Tibial nerve (tissue), 4 donors: ENCODE measurements around the gene ZNF219. TPM values are rescaled to one million over a fixed set of nuclear protein-coding genes. Genes with fewer than 3 reads are reported as not detected.
A peak's percentile ranks its signal among the peaks of the same experiment; 100 is the strongest.

ENCODE experiments used
- DNase-seq, 2 donors: peaks; one replicate each; pipeline ENCODE4 v3.0.0-alpha.2; 2019; ENCODE audit warnings: low spot score in 2 of 2
- H3K27ac ChIP-seq, 4 donors: fragments of 200-600 bp; sonication (generic) in 3 of 4; one replicate each; pipeline ENCODE4 v1.5.1; 2017 to 2019; ENCODE audit warnings: mild to moderate bottlenecking in 1 of 4
- H3K27me3 ChIP-seq, 2 donors: fragments of 200-600 bp; sonication (generic) in 1 of 2; one replicate each; pipeline versions ENCODE4 v1.5.1 to v1.6.0; 2017 to 2019
- H3K36me3 ChIP-seq, 3 donors: fragments of 200-600 bp; sonication (generic); one replicate each; pipeline ENCODE4 v1.5.1; 2018 to 2019
- H3K4me1 ChIP-seq, 4 donors: fragments of 200-600 bp; sonication (generic) in 3 of 4; one replicate each; pipeline ENCODE4 v1.5.1; 2017 to 2019
- H3K4me3 ChIP-seq, 4 donors: fragments of 200-600 bp; sonication (generic) in 3 of 4; one replicate each; pipeline ENCODE4 v1.5.1; 2017 to 2019; ENCODE audit warnings: mild to moderate bottlenecking in 1 of 4, moderate library complexity in 1 of 4
- H3K9me3 ChIP-seq, 4 donors: fragments of 200-600 bp; sonication (generic) in 3 of 4; one replicate each; pipeline ENCODE4 v1.5.1; 2017 to 2019
- CTCF ChIP-seq, 5 experiments: fragments of 200-600 bp in 3 of 5; fragments of 450-650 bp in 2 of 5; sonication (generic) in 3 of 5; IDR thresholded peaks; one replicate each; pipeline ENCODE4 v1.5.1; 2016 to 2019; ENCODE audit warnings: antibody characterized with exemption in 5 of 5, mild to moderate bottlenecking in 3 of 5, moderate library complexity in 2 of 5
- EP300 ChIP-seq, 2 donors: sonication (generic); formaldehyde crosslinking; IDR thresholded peaks; one replicate each; pipeline ENCODE4 v1.6.1; 2017; ENCODE audit warnings: antibody characterized with exemption in 2 of 2, mild to moderate bottlenecking in 1 of 2
- POLR2A ChIP-seq, 2 donors: fragments of 450-650 bp; IDR thresholded peaks; one replicate each; pipeline ENCODE4 v1.6.1; 2017; ENCODE audit warnings: antibody characterized with exemption in 2 of 2, mild to moderate bottlenecking in 2 of 2, moderate library complexity in 2 of 2
- WGBS, 2 donors: methylation state at CpG; one replicate each; pipeline ENCODE4 v1.1.5; 2018; 5-methylcytosine and 5-hydroxymethylcytosine counted together
- total RNA-seq, 4 donors: library from RNA; depleted of rRNA; stranded (reverse); fragments of >200 nt; gene quantifications; one replicate each; pipeline ENCODE4 v1.1.0, GENCODE V29; 2016

Gene ZNF219
- total RNA-seq, 4 donors from 2014 or later: 28.6 to 90.3 (median 34.9) TPM

GRCh38 chr14:21078726-21079125 is 19.7 kb downstream of the ZNF219 start:
- H3K4me3 ChIP-seq: no peak overlapping the region
- no peaks in the 10 kb centered on the region for H3K27me3 ChIP-seq
- peaks cover 4 to 98% (median 12%) of the 10 kb centered on the region in 3 donors for H3K36me3 ChIP-seq
- TF ChIP-seq CTCF (IDR thresholded peaks at IDR 0.05) (no peak), POLR2A (IDR thresholded peaks at IDR 0.05) (no peak), EP300 (IDR thresholded peaks at IDR 0.05) (no peak)
- peak overlapping the region in 2 of 4 donors; percentile 26 to 46 for H3K27ac ChIP-seq
- DNase-seq: no peak
- H3K4me1 ChIP-seq: peaks cover 0 to 23% (median 6%) of the 10 kb centered on the region in 4 donors
- 72 to 73% methylated on average over 8 to 10 of the region's 10 CpGs for WGBS, 2 donors
- H3K9me3 ChIP-seq: no peaks in the 10 kb centered on the region

GRCh38 chr14:21078287-21078686 is 20.2 kb downstream of the ZNF219 start:
- no peak for DNase-seq
- H3K9me3 ChIP-seq: no peaks in the 10 kb centered on the region
- no peaks in the 10 kb centered on the region for H3K27me3 ChIP-seq
- H3K36me3 ChIP-seq: peaks cover 4 to 93% (median 12%) of the 10 kb centered on the region in 3 donors
- peaks cover 0 to 27% (median 7%) of the 10 kb centered on the region in 4 donors for H3K4me1 ChIP-seq
- no peak overlapping the region for H3K4me3 ChIP-seq
- H3K27ac ChIP-seq: peak overlapping the region in 2 of 4 donors; percentile 16 to 46
- TF ChIP-seq POLR2A (IDR thresholded peaks at IDR 0.05): no peak
- 75 to 77% methylated on average over 5 of the region's 5 CpGs for WGBS, 2 donors

GRCh38 chr14:21077672-21078071 is 20.8 kb downstream of the ZNF219 start:
- Histone ChIP-seq H3K27me3 (no peaks in the 10 kb centered on the region), H3K9me3 (no peaks in the 10 kb centered on the region), H3K27ac (peak overlapping the region in 2 of 4 donors; percentile 16 to 46), H3K36me3 (peaks cover 4 to 87% (median 12%) of the 10 kb centered on the region in 3 donors), H3K4me3 (no peak overlapping the region), H3K4me1 (peaks cover 0 to 33% (median 13%) of the 10 kb centered on the region in 4 donors)
- no peak for DNase-seq
- TF ChIP-seq CTCF (IDR thresholded peaks at IDR 0.05) (no peak), POLR2A (IDR thresholded peaks at IDR 0.05) (no peak), EP300 (IDR thresholded peaks at IDR 0.05) (no peak)
- 42 to 51% methylated on average over 2 of the region's 2 CpGs for WGBS, 2 donors

- peaks cover 0 to 69% (median 0%) of the 10 kb centered on the region in 3 donors for H3K36me3 ChIP-seq
These were observed 22.6 kb downstream of the ZNF219 start for GRCh38 chr14:21075719-21076437.

More at GRCh38 chr14:21075719-21076437, 22.6 kb downstream of the ZNF219 start:
- Histone ChIP-seq H3K27ac (peak overlapping the region in 2 of 4 donors; percentile 96 to 97), H3K27me3 (no peaks in the 10 kb centered on the region), H3K9me3 (no peaks in the 10 kb centered on the region), H3K4me3 (no peak overlapping the region), H3K4me1 (peaks cover 0 to 48% (median 23%) of the 10 kb centered on the region in 4 donors)
- no peak for DNase-seq
- no peak for TF ChIP-seq CTCF (IDR thresholded peaks at IDR 0.05)
- TF ChIP-seq POLR2A (IDR thresholded peaks at IDR 0.05): no peak
- whole genome bisulfite sequencing, 2 donors: 75 to 79% methylated on average over 9 of the region's 9 CpGs
